Mucosa of rectum (tissue), 2 donors: ENCODE results near the gene GPRC5A.
A peak's percentile ranks its signal among the peaks of the same experiment; 100 is the strongest.

Experiments
- H3K27ac ChIP-seq, 2 donors: one replicate each; pipeline ENCODE4 v1.7.0; 2013; ENCODE audit warnings: inconsistent platforms in 2 of 2, low read depth in 2 of 2, low read length in 2 of 2
- H3K27me3 ChIP-seq, 2 donors: one replicate each; pipeline ENCODE4 v1.7.0; 2013; ENCODE audit warnings: low read length in 2 of 2; ENCODE audit not compliant: control insufficient read depth in 2 of 2, insufficient read depth in 2 of 2
- H3K36me3 ChIP-seq, 2 donors: one replicate each; pipeline ENCODE4 v1.7.0; 2013; ENCODE audit warnings: low read length in 2 of 2; ENCODE audit not compliant: control insufficient read depth in 2 of 2, insufficient read depth in 2 of 2
- H3K4me1 ChIP-seq, 2 donors: one replicate each; pipeline ENCODE4 v1.7.0; 2013; ENCODE audit warnings: low read length in 2 of 2, mild to moderate bottlenecking in 1 of 2; ENCODE audit not compliant: control insufficient read depth in 2 of 2, insufficient read depth in 2 of 2
- H3K4me3 ChIP-seq, 2 donors: one replicate each; pipeline ENCODE4 v1.7.0; 2013; ENCODE audit warnings: low read length in 2 of 2
- H3K9ac ChIP-seq, 2 donors: one replicate each; pipeline ENCODE4 v1.7.0; 2013; ENCODE audit warnings: low read length in 2 of 2, low read depth in 1 of 2, mild to moderate bottlenecking in 1 of 2
- H3K9me3 ChIP-seq, 2 donors: one replicate each; pipeline ENCODE4 v1.7.0; 2013; ENCODE audit warnings: low read length in 2 of 2; ENCODE audit not compliant: control insufficient read depth in 2 of 2
- donor health status: healthy.
- donor health status: Normal muscosa, but diverticular disease.

The GPRC5A gene

GRCh38 chr12:12908711-12909110 is 17.3 kb downstream of the GPRC5A start:
- H3K27me3 ChIP-seq: no peaks in the 10 kb centered on the region
- H3K27ac ChIP-seq: no peak overlapping the region
- peaks cover 12 to 24% of the 10 kb centered on the region in 2 donors for H3K4me1 ChIP-seq
- H3K4me3 ChIP-seq: no peak overlapping the region
- H3K9ac ChIP-seq: no peak overlapping the region
- H3K9me3 ChIP-seq: no peaks in the 10 kb centered on the region
- H3K36me3 ChIP-seq: peaks cover 31 to 34% of the 10 kb centered on the region in 2 donors

DNA sequence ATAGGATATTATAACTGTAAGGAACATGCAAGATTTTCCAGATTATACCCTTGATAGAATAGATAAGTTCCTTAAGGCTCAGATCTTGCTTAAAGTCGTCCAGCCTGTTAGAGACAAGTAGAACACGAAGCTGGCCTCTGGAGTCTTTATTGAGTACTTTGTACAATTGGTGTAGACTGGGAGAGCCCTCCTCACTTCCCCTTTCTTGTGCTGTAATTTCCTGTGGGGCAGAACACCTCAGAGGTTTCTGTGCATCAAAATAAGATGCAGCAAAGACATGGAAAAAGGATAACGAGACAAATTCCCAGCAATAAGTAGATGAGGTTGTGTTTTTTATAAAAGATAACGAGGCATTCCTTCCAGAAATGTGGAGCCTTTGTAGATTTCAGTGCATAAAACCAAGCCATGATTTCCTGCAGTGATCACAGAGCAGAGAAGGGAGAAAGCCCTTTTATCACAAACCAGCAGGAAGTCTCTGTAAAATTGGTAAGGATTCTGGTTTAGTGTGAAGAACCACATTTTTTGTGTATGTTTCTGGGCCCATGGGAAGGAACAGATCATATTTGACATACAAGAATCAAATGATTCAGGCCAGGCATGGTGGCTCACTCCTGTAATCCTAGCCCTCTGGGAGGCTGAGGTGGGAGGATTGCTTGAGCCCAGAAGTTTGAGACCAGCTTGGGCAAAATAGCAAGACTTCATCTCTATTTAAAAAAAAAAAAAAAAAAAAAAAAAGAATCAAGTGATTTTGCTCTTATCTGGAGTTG is 18.0 kb downstream of the GPRC5A start:
- H3K4me3 ChIP-seq: no peak overlapping the region

GRCh38 chr12:12909995-12910420 is 18.6 kb downstream of the GPRC5A start:
- Histone ChIP-seq H3K27me3 (no peaks in the 10 kb centered on the region), H3K9me3 (no peaks in the 10 kb centered on the region), H3K36me3 (peaks cover 31 to 38% of the 10 kb centered on the region in 2 donors), H3K4me1 (peaks cover 8 to 17% of the 10 kb centered on the region in 2 donors), H3K9ac (peak overlapping the region in 1 of 2 donors; percentile 25), H3K4me3 (peak overlapping the region in 1 of 2 donors; percentile 37), H3K27ac (peak overlapping the region; percentile 62 to 70)

More for the DNA sequence above, 18.0 kb downstream of the GPRC5A start:
- H3K27ac ChIP-seq: peak overlapping the region; percentile 20 to 62
- no peaks in the 10 kb centered on the region for H3K27me3 ChIP-seq
- no peak overlapping the region for H3K9ac ChIP-seq
- H3K9me3 ChIP-seq: no peaks in the 10 kb centered on the region
- H3K4me1 ChIP-seq: peaks cover 8 to 17% of the 10 kb centered on the region in 2 donors
- peaks cover 31 to 38% of the 10 kb centered on the region in 2 donors for H3K36me3 ChIP-seq

DNA sequence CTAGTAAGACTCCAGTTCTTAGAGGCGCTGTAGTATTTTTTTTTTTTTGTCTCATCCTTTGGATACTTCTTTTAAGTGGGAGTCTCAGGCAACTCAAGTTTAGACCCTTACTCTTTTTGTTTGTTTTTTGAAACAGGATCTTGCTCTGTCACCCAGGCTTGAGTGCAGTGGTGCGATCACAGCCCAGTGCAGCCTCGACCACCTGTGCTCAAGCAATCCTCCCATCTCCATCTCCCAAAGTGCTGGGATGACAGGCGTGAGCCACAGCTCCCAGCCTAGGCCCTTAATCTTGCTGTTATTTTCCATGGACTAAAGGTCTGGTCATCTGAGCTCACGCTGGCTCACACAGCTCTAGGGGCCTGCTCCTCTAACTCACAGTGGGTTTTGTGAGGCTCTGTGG is 21.3 kb downstream of the GPRC5A start:
- peaks cover 8 to 17% of the 10 kb centered on the region in 2 donors for H3K4me1 ChIP-seq
- H3K9ac ChIP-seq: no peak overlapping the region
- H3K27ac ChIP-seq: no peak overlapping the region
- no peaks in the 10 kb centered on the region for H3K27me3 ChIP-seq
- peaks cover 27 to 38% of the 10 kb centered on the region in 2 donors for H3K36me3 ChIP-seq
- no peaks in the 10 kb centered on the region for H3K9me3 ChIP-seq
- H3K4me3 ChIP-seq: no peak overlapping the region

- no peak overlapping the region for H3K9ac ChIP-seq
- peaks cover 0 to 5% of the 10 kb centered on the region in 2 donors for H3K4me1 ChIP-seq
- H3K4me3 ChIP-seq: no peak overlapping the region
- H3K36me3 ChIP-seq: peaks cover 21 to 23% of the 10 kb centered on the region in 2 donors
- H3K27ac ChIP-seq: no peak overlapping the region
- H3K9me3 ChIP-seq: no peaks in the 10 kb centered on the region
- H3K27me3 ChIP-seq: no peaks in the 10 kb centered on the region
Measured at GRCh38 chr12:12915656-12916055, 24.3 kb downstream of the GPRC5A start.

DNA sequence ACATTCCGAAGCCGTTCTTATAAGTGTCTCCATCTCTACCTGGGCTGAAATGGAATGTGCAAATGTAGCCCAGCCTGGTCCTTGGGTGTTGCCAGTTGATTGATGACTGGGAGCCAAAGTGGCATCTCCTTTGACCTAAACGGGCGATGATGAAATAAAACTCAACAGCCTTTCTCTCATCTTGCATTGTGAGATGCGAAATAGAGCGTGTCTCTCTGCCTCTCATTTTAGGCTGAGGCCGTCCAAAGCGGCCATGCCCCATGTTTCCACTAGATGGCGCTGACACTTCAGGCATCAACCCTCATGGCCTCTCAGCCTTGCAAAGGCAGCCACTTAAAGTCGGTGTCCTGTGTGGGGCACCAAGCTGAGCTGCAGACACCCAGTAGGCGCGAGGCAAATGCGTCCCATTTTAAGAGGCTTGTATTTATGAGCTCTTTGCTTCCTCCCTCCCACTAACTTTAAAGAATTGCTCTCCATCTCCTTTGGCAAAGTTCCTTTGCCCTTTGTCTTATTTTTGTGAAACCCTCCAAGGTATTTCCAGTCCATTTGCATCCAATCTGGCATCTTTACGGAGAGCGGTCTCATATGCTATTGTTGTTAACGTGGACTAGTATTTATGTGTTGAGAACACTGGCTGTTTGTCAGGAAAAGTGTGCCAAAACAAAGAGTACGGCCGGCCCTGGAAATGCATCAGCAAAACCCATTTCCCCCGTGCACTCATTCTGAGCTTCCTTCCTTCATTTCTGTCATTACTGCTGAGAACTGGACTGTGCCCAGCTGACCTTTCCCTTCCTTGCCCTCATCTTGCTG is 25.0 kb downstream of the GPRC5A start:
- Histone ChIP-seq H3K36me3 (peaks cover 21 to 23% of the 10 kb centered on the region in 2 donors), H3K9me3 (no peaks in the 10 kb centered on the region), H3K9ac (no peak overlapping the region), H3K27me3 (no peaks in the 10 kb centered on the region), H3K4me3 (peak overlapping the region in 1 of 2 donors; percentile 26), H3K4me1 (no peaks in the 10 kb centered on the region), H3K27ac (no peak overlapping the region)

GRCh38 chr12:12917517-12917916 is 26.2 kb downstream of the GPRC5A start:
- no peaks in the 10 kb centered on the region for H3K4me1 ChIP-seq
- no peak overlapping the region for H3K4me3 ChIP-seq
- H3K27ac ChIP-seq: no peak overlapping the region
- H3K36me3 ChIP-seq: peaks cover 13 to 17% of the 10 kb centered on the region in 2 donors
- H3K9ac ChIP-seq: no peak overlapping the region
- H3K27me3 ChIP-seq: no peaks in the 10 kb centered on the region
- no peaks in the 10 kb centered on the region for H3K9me3 ChIP-seq

DNA sequence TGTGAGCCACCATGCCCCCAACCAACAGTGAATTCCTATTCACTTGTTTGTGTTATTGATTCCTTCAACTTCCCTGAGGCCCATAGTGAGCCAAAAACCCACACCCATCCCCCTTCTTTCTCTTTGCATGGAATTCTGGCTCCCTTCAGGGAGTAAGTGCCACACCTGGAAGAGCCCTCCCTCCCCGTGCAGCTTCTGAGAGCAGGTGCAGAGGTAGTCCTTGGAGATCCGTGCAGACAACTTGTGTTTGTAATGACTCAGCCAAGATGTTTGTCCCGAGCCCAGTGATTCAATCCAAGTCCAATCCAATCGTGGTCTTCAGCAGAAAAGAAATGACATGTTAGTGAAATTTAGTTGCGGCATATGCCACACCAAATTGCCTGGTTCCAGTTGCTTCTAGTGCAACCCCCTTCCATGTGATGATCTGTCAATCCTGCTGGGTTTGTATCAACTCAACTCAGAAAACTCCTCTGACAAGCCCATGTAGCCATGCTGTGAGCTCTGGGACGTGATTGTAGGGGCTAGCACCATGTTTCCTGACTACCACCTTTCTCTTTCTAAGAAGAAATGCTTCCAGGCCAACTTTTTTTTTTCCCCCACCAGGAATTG is 27.5 kb downstream of the GPRC5A start:
- H3K36me3 ChIP-seq: peaks cover 3 to 4% of the 10 kb centered on the region in 2 donors
- H3K27me3 ChIP-seq: no peaks in the 10 kb centered on the region
- H3K4me3 ChIP-seq: no peak overlapping the region
- H3K4me1 ChIP-seq: no peaks in the 10 kb centered on the region
- no peak overlapping the region for H3K27ac ChIP-seq
- no peak overlapping the region for H3K9ac ChIP-seq
- H3K9me3 ChIP-seq: no peaks in the 10 kb centered on the region

GRCh38 chr12:12919666-12920435 is 28.5 kb downstream of the GPRC5A start:
- Histone ChIP-seq H3K4me1 (no peaks in the 10 kb centered on the region), H3K9me3 (no peaks in the 10 kb centered on the region), H3K4me3 (no peak overlapping the region), H3K9ac (no peak overlapping the region), H3K36me3 (peaks cover 0 to 3% of the 10 kb centered on the region in 2 donors), H3K27me3 (no peaks in the 10 kb centered on the region), H3K27ac (no peak overlapping the region)
